GM19043 (cell line): ENCODE data around the gene METAP1D.

Experiments
- ATAC-seq: cut with Tn5 transposase; IDR thresholded peaks from one replicate; pipeline ENCODE4 v1.9.1; 2021; ENCODE audit warnings: low read depth; ENCODE audit not compliant: unreplicated experiment

METAP1D gene

GRCh38 chr2:172119089-172119488, 119.3 kb downstream of the METAP1D start:
- no peak for ATAC-seq

DNA sequence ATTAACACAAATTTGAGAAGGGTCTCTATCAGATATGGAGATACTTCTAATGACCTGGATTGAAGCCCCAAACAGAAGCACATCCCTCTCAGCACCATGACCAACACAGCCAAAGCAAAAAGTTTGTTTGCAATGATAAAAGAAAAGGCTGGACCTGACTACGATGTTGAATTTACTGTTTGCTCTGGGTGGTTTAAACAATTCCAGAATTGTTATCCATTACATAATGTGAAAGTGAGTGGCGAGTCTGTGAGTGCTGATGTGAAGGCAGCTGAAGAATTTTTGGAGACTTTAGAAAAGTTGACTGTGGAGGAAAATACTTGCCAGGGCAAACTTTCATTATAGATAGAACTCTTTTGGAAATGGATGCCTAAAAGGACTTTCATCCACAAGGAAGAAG, 120.4 kb downstream of the METAP1D start:
- ATAC-seq: no peak

DNA sequence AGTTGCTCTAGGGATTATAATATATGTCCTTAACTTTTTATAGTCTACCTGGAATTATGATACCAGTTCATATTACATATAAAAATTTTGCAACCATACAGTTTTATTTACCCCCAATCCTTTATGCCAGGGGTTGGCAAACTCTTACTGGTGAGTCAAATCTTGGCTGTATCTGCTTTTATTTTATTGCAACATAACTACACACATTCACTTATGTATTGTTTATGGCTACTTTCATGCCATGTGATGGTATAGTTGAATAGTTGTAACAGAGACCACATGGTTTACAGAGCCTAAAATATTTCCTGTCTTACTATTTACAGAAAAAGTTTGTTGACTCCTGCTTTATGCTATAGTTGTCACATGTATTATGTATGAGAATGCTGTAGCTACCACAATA, 128.7 kb downstream of the METAP1D start:
- no peak for ATAC-seq

- ATAC-seq: no peak
Observed at GRCh38 chr2:172129404-172129803, 129.7 kb downstream of the METAP1D start.
